Prostate gland (tissue), 2 donors: ENCODE results near the gene ANKS4B.

Experiments
- POLR2A ChIP-seq: fragments of 450-650 bp; IDR thresholded peaks from one replicate; pipeline ENCODE4 v1.6.1; 2016; ENCODE audit warnings: antibody characterized with exemption, mild to moderate bottlenecking
- POLR2AphosphoS5 ChIP-seq: sonication (generic); formaldehyde crosslinking; IDR thresholded peaks from one replicate; pipeline ENCODE4 v1.6.1; 2017; ENCODE audit warnings: antibody characterized with exemption
- TF ChIP-seq, protein P1 (sequence below), 4 experiments: fragments of 200-600 bp in 2 of 4; fragments of 450-650 bp in 2 of 4; sonication (generic) in 2 of 4; IDR thresholded peaks; 1 replicate in 3 of 4; 2 replicates in 1 of 4; pipeline ENCODE4 v1.5.1; 2016 to 2019; ENCODE audit warnings: antibody characterized with exemption in 4 of 4, mild to moderate bottlenecking in 2 of 4, moderate library complexity in 2 of 4

DNA sequence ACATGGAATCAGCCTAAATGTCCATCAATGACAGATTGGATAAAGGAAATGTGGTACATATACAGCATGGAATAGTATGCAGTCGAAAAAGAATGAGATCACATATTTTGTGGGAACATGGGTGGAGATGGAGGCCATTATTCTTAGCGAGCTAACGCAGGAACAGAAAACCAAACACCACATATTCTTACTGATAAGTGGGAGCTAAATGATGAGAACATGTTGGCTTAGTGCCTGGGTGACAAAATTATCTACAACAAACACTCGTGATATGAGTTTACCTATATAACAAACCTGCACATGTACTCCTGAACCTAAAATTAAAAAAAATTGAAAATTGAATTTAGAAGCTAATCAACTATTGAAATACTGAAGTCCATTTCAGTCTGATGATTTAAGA is 6.1 kb downstream of the ANKS4B start:
- TF ChIP-seq, protein P1, sequence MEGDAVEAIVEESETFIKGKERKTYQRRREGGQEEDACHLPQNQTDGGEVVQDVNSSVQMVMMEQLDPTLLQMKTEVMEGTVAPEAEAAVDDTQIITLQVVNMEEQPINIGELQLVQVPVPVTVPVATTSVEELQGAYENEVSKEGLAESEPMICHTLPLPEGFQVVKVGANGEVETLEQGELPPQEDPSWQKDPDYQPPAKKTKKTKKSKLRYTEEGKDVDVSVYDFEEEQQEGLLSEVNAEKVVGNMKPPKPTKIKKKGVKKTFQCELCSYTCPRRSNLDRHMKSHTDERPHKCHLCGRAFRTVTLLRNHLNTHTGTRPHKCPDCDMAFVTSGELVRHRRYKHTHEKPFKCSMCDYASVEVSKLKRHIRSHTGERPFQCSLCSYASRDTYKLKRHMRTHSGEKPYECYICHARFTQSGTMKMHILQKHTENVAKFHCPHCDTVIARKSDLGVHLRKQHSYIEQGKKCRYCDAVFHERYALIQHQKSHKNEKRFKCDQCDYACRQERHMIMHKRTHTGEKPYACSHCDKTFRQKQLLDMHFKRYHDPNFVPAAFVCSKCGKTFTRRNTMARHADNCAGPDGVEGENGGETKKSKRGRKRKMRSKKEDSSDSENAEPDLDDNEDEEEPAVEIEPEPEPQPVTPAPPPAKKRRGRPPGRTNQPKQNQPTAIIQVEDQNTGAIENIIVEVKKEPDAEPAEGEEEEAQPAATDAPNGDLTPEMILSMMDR (IDR thresholded peaks at IDR 0.05) = no peak
- TF ChIP-seq POLR2A (no peak), POLR2AphosphoS5 (no peak)
